Spleen (tissue), 11 donors: ENCODE results near the gene PKP2. TPM values are rescaled to one million over a fixed set of nuclear protein-coding genes. Genes with fewer than 3 reads are reported as not detected.
"Not testable (repeated sequence)": the region's sequence is repeated elsewhere in the genome, so short reads cannot be mapped to it uniquely, and the experiment has no call there.

Source experiments
- DNase-seq: peaks from one replicate; pipeline ENCODE4 v3.0.0-alpha.2; 2020
- H3K27ac ChIP-seq, 8 donors: fragments of 200-600 bp; sonication (generic) in 7 of 8; 1 replicate in 4 of 8; 2 replicates in 4 of 8; pipeline versions ENCODE4 v1.5.0 to v1.8.0; 2016 to 2021; ENCODE audit warnings: inconsistent platforms in 4 of 8, mild to moderate bottlenecking in 4 of 8, moderate library complexity in 1 of 8
- H3K27me3 ChIP-seq, 7 donors: fragments of 200-600 bp; sonication (generic) in 6 of 7; replicated peaks in 1 of 7; 1 replicate in 4 of 7; 2 replicates in 3 of 7; pipeline versions ENCODE4 v1.5.0 to v1.8.0; 2016 to 2021; ENCODE audit warnings: inconsistent platforms in 3 of 7, mild to moderate bottlenecking in 1 of 7
- H3K36me3 ChIP-seq, 6 donors: fragments of 200-600 bp; sonication (generic) in 5 of 6; 1 replicate in 4 of 6; 2 replicates in 2 of 6; pipeline versions ENCODE4 v1.5.0 to v1.8.0; 2016 to 2021; ENCODE audit warnings: inconsistent platforms in 2 of 6
- H3K4me1 ChIP-seq, 6 donors: fragments of 200-600 bp; sonication (generic) in 5 of 6; 1 replicate in 3 of 6; 2 replicates in 3 of 6; pipeline versions ENCODE4 v1.5.0 to v1.8.0; 2016 to 2021; ENCODE audit warnings: inconsistent platforms in 3 of 6
- H3K4me3 ChIP-seq, 8 donors: fragments of 200-600 bp; sonication (generic) in 7 of 8; 1 replicate in 4 of 8; 2 replicates in 4 of 8; pipeline versions ENCODE4 v1.5.0 to v1.8.0; 2016 to 2021; ENCODE audit warnings: inconsistent platforms in 4 of 8, mild to moderate bottlenecking in 4 of 8, moderate library complexity in 2 of 8
- H3K9me3 ChIP-seq, 8 donors: fragments of 200-600 bp; sonication (generic) in 7 of 8; 1 replicate in 4 of 8; 2 replicates in 4 of 8; pipeline versions ENCODE4 v1.5.0 to v1.8.0; 2016 to 2021; ENCODE audit warnings: inconsistent platforms in 4 of 8
- POLR2A ChIP-seq, 3 donors: fragments of 450-650 bp; IDR thresholded peaks; one replicate each; pipeline ENCODE4 v1.5.1; 2017; ENCODE audit warnings: antibody characterized with exemption in 3 of 3, mild to moderate bottlenecking in 1 of 3
- POLR2AphosphoS5 ChIP-seq, 3 donors: sonication (generic); formaldehyde crosslinking; IDR thresholded peaks; one replicate each; pipeline ENCODE4 v1.5.1; 2017; ENCODE audit warnings: antibody characterized with exemption in 3 of 3
- WGBS, 5 donors: extraction: QIAGEN DNeasy Blood & Tissue Kit in 3 of 5; methylation state at CpG; one replicate each; pipeline versions ENCODE4 v1.1.5 to v1.1.7; 2013 to 2018; 5-methylcytosine and 5-hydroxymethylcytosine counted together
- intact Hi-C: fragments of 100-400 bp; cut with DNase I; formaldehyde crosslinking; loops from one replicate; pipeline ENCODE4 v1.15.0; 2023; ENCODE audit warnings: low total_unique reads
- polyA plus RNA-seq, 3 donors: library from polyadenylated mRNA; stranded (reverse); fragments of 200-250 nt; gene quantifications; one replicate each; pipeline ENCODE4 v1.2.1, GENCODE V29; 2013
- total RNA-seq, 7 donors: library from RNA; depleted of rRNA in 3 of 7; stranded (reverse); fragments of >200 nt in 3 of 7; fragmentation: NEBNext Ultra II Directional in 4 of 7; extraction: Animal tissue kit (Norgen Biotek cat#: 25700) in 4 of 7; gene quantifications; one replicate each; pipeline versions ENCODE4 v1.1.0 to v1.2.1, GENCODE V29; 2016 to 2021
- TF ChIP-seq, protein P1 (sequence below), 11 experiments: fragments of 200-600 bp in 7 of 11; fragments of 450-650 bp in 4 of 11; sonication (generic) in 4 of 11; IDR thresholded peaks in 8 of 11; conservative IDR thresholded peaks in 3 of 11; 1 replicate in 7 of 11; 2 replicates in 4 of 11; pipeline versions ENCODE4 v1.4.0 to v1.8.0; 2016 to 2021; ENCODE audit warnings: antibody characterized with exemption in 11 of 11, inconsistent platforms in 4 of 11, mild to moderate bottlenecking in 1 of 11
- donor health status: healthy with polysubstance abuse.
- donor health status: DM: no; HTN: no; CAD: no; lungs with moderate emphysema.
- donor health status: DM: no; HTN: no; CAD: no.
- donor health status: Bipolar disorder and iron deficiency.
- donor health status: healthy.
- donor health status: DM: no; HTN: no; CAD: no.
- donor health status: DM: yes; HTN: yes; CAD: no.

Gene PKP2
- total and polyA plus RNA-seq, 10 donors, result 1.5 to 10.8 (median 3.3) TPM

DNA sequence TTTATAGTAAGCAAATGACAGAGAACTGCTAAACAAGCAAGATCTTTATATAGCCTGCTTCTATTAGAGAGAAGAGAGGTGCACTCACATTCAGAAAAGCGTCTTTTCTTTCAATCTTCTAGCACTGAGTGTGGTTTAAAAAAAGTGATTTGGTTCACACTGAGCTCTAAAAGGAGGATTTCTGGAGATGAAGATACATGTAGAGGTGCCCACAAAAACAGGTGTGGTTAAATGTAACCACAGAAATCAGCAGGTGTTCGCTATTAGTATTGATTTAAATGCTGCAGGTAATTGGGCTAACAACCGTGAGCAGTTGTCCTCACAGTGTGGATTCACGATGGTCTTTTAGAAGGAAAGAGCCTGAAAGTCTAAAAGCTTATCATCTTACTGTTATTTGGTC, 10.7 kb downstream of the PKP2 start:
- intact Hi-C loops, result no loop called here
- H3K27me3 ChIP-seq, result no peaks in the 10 kb centered on the region
- H3K4me3 ChIP-seq, result no peak overlapping the region
- no peaks in the 10 kb centered on the region for H3K9me3 ChIP-seq
- 73 to 90% (median 84%) methylated on average over 4 of the region's 4 CpGs for WGBS, 5 donors
- DNase-seq, result no peak
- TF ChIP-seq POLR2AphosphoS5 (IDR thresholded peaks at IDR 0.05) (no peak), POLR2A (IDR thresholded peaks at IDR 0.05) (no peak)
- TF ChIP-seq, protein P1, sequence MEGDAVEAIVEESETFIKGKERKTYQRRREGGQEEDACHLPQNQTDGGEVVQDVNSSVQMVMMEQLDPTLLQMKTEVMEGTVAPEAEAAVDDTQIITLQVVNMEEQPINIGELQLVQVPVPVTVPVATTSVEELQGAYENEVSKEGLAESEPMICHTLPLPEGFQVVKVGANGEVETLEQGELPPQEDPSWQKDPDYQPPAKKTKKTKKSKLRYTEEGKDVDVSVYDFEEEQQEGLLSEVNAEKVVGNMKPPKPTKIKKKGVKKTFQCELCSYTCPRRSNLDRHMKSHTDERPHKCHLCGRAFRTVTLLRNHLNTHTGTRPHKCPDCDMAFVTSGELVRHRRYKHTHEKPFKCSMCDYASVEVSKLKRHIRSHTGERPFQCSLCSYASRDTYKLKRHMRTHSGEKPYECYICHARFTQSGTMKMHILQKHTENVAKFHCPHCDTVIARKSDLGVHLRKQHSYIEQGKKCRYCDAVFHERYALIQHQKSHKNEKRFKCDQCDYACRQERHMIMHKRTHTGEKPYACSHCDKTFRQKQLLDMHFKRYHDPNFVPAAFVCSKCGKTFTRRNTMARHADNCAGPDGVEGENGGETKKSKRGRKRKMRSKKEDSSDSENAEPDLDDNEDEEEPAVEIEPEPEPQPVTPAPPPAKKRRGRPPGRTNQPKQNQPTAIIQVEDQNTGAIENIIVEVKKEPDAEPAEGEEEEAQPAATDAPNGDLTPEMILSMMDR (IDR thresholded peaks at IDR 0.05 in 8 of 11, conservative IDR thresholded peaks at IDR 0.05 in 3 of 11), result no peak
- H3K4me1 ChIP-seq, result no peaks in the 10 kb centered on the region
- no peak overlapping the region for H3K27ac ChIP-seq
- H3K36me3 ChIP-seq, result no peaks in the 10 kb centered on the region

DNA sequence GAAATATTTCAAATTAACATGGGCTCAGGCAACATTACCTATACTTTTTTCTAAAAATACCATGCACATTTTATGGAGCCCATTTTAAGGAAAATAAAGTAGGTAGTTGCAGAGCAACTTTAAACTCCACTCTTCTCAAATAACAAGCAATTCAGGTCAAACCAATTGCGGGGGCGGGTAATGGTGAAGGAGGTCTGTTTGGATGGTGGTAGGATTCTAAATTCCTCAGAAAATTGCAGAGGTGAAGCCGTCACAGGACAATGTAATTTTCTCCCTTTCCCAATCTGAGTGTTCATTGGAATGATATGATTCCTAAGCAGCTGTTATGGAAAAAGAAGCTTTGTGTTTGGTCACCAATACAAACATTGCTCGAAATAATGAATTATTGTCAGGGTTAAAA, 11.6 kb downstream of the PKP2 start:
- Histone ChIP-seq H3K27ac (no peak overlapping the region), H3K4me1 (no peaks in the 10 kb centered on the region), H3K4me3 (no peak overlapping the region), H3K27me3 (no peaks in the 10 kb centered on the region), H3K36me3 (no peaks in the 10 kb centered on the region), H3K9me3 (no peaks in the 10 kb centered on the region)
- WGBS, 5 donors, result 80 to 96% (median 91%) methylated on average over 4 of the region's 4 CpGs
- no peak for DNase-seq
- intact Hi-C loops, result no loop called here
- TF ChIP-seq, protein P1 (IDR thresholded peaks at IDR 0.05 in 8 of 11, conservative IDR thresholded peaks at IDR 0.05 in 3 of 11), result no peak
- TF ChIP-seq POLR2A (IDR thresholded peaks at IDR 0.05) (no peak), POLR2AphosphoS5 (IDR thresholded peaks at IDR 0.05) (no peak)

DNA sequence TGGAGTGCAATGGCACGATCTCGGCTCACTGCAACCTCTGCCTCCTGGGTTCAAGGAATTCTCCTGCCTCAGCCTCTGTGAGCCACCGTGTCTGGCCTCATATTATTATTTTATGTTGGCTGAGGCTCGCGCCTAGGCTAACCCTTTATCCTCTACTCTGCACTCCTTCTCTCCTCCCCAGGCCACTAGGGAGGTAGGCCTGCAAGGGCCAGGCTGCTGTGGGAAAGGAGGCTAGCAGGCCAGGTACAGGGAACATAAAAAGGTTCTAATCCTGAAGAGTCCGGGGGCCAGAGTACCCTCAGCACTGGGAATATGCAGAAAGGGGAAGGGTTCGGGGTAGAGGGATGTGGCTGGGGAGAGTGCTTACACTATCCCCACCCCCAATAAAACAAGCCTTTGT, 14.9 kb downstream of the PKP2 start:
- H3K36me3 ChIP-seq, result no peaks in the 10 kb centered on the region
- 84 to 94% (median 88%) methylated on average over 7 of the region's 7 CpGs for WGBS, 5 donors
- no peaks in the 10 kb centered on the region for H3K4me1 ChIP-seq
- intact Hi-C loops, result no loop called here
- no peak for DNase-seq
- no peak overlapping the region for H3K27ac ChIP-seq
- no peaks in the 10 kb centered on the region for H3K9me3 ChIP-seq
- TF ChIP-seq POLR2AphosphoS5 (IDR thresholded peaks at IDR 0.05) (no peak), POLR2A (IDR thresholded peaks at IDR 0.05) (no peak)
- TF ChIP-seq, protein P1 (IDR thresholded peaks at IDR 0.05 in 8 of 11, conservative IDR thresholded peaks at IDR 0.05 in 3 of 11), result no peak
- no peaks in the 10 kb centered on the region for H3K27me3 ChIP-seq
- H3K4me3 ChIP-seq, result no peak overlapping the region

DNA sequence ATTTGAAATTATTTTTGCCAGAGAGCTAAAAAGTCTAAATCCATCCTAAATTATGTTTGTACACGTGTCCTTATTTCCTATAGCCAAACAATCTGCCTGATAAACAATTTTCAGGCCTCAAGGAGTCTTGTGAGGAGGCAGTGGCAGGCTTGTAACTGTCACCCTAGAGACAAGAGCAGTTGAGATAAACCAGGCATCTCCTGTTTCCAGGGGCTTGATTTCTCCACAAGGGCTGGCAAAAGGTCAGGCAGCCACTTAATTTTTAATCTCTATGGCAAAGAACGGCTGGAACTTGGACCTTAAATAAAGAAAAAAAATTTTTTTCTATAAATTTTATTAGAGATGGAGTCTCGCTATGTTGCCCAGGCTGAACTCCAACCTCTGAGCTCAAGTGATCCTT, 15.5 kb downstream of the PKP2 start:
- H3K4me1 ChIP-seq, result no peaks in the 10 kb centered on the region
- H3K9me3 ChIP-seq, result no peaks in the 10 kb centered on the region
- H3K27ac ChIP-seq, result no peak overlapping the region
- H3K4me3 ChIP-seq, result no peak overlapping the region
- DNase-seq, result no peak
- 63 to 89% (median 74%) methylated on average over 3 of the region's 3 CpGs for WGBS, 5 donors
- no peaks in the 10 kb centered on the region for H3K27me3 ChIP-seq
- no peaks in the 10 kb centered on the region for H3K36me3 ChIP-seq
- TF ChIP-seq POLR2A (IDR thresholded peaks at IDR 0.05), result no peak
- TF ChIP-seq POLR2AphosphoS5 (IDR thresholded peaks at IDR 0.05), result no peak
- TF ChIP-seq, protein P1 (IDR thresholded peaks at IDR 0.05 in 8 of 11, conservative IDR thresholded peaks at IDR 0.05 in 3 of 11), result no peak
- intact Hi-C loops, result no loop called here

DNA sequence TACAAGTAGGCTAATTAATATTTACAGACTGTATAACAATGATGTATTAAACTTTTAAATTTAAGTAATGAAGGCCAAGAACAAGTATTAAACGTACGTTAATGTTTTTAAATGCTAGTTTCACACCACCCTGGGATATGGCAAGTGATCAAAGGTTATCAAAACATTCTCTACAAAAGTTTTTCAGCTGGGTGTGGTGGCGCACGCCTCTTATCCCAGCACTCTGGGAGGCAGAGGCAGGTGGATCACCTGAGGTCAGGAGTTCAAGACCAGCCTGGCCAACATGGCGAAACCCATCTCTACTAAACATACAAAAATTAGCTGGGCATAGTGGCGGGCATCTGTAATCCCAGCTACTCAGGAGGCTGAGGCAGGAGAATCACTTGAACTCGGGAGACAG, 17.5 kb downstream of the PKP2 start:
- H3K4me1 ChIP-seq, H3K27me3 ChIP-seq, H3K27ac ChIP-seq, DNase-seq, H3K9me3 ChIP-seq, H3K36me3 ChIP-seq, H3K4me3 ChIP-seq, intact Hi-C loops: not testable (repeated sequence)
- 89 to 94% (median 91%) methylated on average over 7 of the region's 7 CpGs for WGBS, 5 donors
